ENCODE results near the gene NXNL2. TPM values are rescaled to one million over a fixed set of nuclear protein-coding genes. Genes with fewer than 3 reads are reported as not detected.

The NXNL2 gene
- total RNA-seq, 2 experiments from 2014 or later = not detected

GRCh38 chr9:88544245-88544644 is 9.3 kb downstream of the NXNL2 start:
- ChIA-PET CTCF (no interaction called here), POLR2A (no interaction called here)
- no peak for DNase-seq
- no peak overlapping the region for H3K4me3 Mint-ChIP-seq
- intact Hi-C loops (cut with micrococcal nuclease) = no loop called here
- ATAC-seq = no peak
- no peaks in the 10 kb centered on the region for H3K4me1 Mint-ChIP-seq (ENCODE audit: low read depth)
- H3K9me3 Mint-ChIP-seq = no peaks in the 10 kb centered on the region
- no peak overlapping the region for H3K27ac Mint-ChIP-seq
- H3K36me3 Mint-ChIP-seq (ENCODE audit: low read depth) = no peaks in the 10 kb centered on the region
- H3K27me3 Mint-ChIP-seq = peaks cover 10% of the 10 kb centered on the region
- no peak for TF ChIP-seq CTCF (IDR thresholded peaks at IDR 0.05)

- no peaks in the 10 kb centered on the region for H3K4me1 Mint-ChIP-seq (ENCODE audit: low read depth)
- ATAC-seq = no peak
- H3K27me3 Mint-ChIP-seq = peaks cover 2% of the 10 kb centered on the region
- DNase-seq = no peak
- ChIA-PET POLR2A (no interaction called here), CTCF (no interaction called here)
- H3K27ac Mint-ChIP-seq = no peak overlapping the region
- no peaks in the 10 kb centered on the region for H3K9me3 Mint-ChIP-seq
- no peak for TF ChIP-seq CTCF (IDR thresholded peaks at IDR 0.05)
- no peaks in the 10 kb centered on the region for H3K36me3 Mint-ChIP-seq (ENCODE audit: low read depth)
- no peak overlapping the region for H3K4me3 Mint-ChIP-seq
- intact Hi-C loops (cut with micrococcal nuclease) = no loop called here
These were observed 16.7 kb downstream of the NXNL2 start for GRCh38 chr9:88551546-88552137.

DNA sequence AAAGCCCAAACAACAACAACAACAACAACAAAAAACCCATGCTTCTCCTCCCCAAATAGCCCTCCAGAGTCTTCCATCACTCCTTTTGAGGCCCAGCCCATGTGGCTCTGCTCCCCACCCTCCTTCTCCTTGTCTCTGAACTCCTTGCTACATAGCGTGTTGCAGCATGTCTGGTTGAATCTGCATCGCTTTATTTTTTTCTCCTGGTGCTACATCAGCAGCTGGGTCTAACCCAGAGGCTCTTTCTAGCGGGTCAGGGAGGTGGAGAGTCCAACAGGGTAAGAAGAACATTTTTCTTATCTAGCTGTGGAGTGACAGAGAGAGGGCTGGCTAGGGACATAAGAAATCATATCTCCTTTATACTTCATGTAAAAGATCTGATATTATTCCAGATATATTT is 18.4 kb downstream of the NXNL2 start:
- Mint-ChIP-seq H3K36me3 (ENCODE audit: low read depth) (no peaks in the 10 kb centered on the region), H3K9me3 (no peaks in the 10 kb centered on the region), H3K4me3 (no peak overlapping the region), H3K27ac (no peak overlapping the region), H3K27me3 (peaks cover 4% of the 10 kb centered on the region), H3K4me1 (ENCODE audit: low read depth) (no peaks in the 10 kb centered on the region)
- POLR2A ChIA-PET = no interaction called here
- intact Hi-C loops (cut with micrococcal nuclease) = no loop called here
- CTCF ChIA-PET = no interaction called here
- DNase-seq (no peak), ATAC-seq (no peak)
- TF ChIP-seq CTCF (IDR thresholded peaks at IDR 0.05) = no peak

GRCh38 chr9:88555268-88555980 is 20.4 kb downstream of the NXNL2 start:
- ATAC-seq = no peak
- intact Hi-C loops (cut with micrococcal nuclease) = no loop called here
- CTCF ChIA-PET = no interaction called here

More at GRCh38 chr9:88555268-88555980, 20.4 kb downstream of the NXNL2 start:
- H3K4me1 Mint-ChIP-seq (ENCODE audit: low read depth) = no peaks in the 10 kb centered on the region
- H3K4me3 Mint-ChIP-seq = no peak overlapping the region
- POLR2A ChIA-PET = no interaction called here
- no peaks in the 10 kb centered on the region for H3K36me3 Mint-ChIP-seq (ENCODE audit: low read depth)
- no peak for TF ChIP-seq CTCF (IDR thresholded peaks at IDR 0.05)
- H3K9me3 Mint-ChIP-seq = no peaks in the 10 kb centered on the region
- peaks cover 4% of the 10 kb centered on the region for H3K27me3 Mint-ChIP-seq
- H3K27ac Mint-ChIP-seq = no peak overlapping the region
- DNase-seq = no peak

Measured in activated CD8-positive, alpha-beta T cell treated with anti-CD3 and anti-CD28 coated beads for 36 hours (primary cell).